Panc1 (cell line): ENCODE data around the gene LEAP2. TPM values are rescaled to one million over a fixed set of nuclear protein-coding genes. Genes with fewer than 3 reads are reported as not detected.

Experiments
- ATAC-seq: fragments of 200-7000 bp; cut with Tn5 transposase; 2 replicates; pipeline ENCODE4 v1.9.1; 2020; ENCODE audit warnings: mild to moderate bottlenecking, moderate library complexity
- BruUV-seq: library from RNA; stranded (reverse); fragments of 400-500 nt; replicated peaks from 2 replicates; lab custom pipeline; 2021; lab: Mats Ljungman, UMichigan
- CTCF ChIA-PET: fragments of 300-600 bp; sonication (Branson Sonifier 250); formaldehyde crosslinking; loops from one replicate; lab custom pipeline; 2022; ENCODE audit warnings: antibody characterized with exemption; lab: Charles Lee
- POLR2A ChIA-PET: fragments of 300-600 bp; sonication (Branson Sonifier 250); formaldehyde crosslinking; loops from one replicate; lab custom pipeline; 2022; ENCODE audit warnings: antibody characterized with exemption; lab: Charles Lee
- DNase-seq: peaks from one replicate; pipeline ENCODE4 v3.0.0-alpha.2; 2010; ENCODE audit warnings: low read depth, low spot score
- H3K27ac ChIP-seq: 2 replicates; pipeline ENCODE4 v1.5.1; 2011; ENCODE audit warnings: mild to moderate bottlenecking, low read length, inconsistent platforms
- H3K27me3 ChIP-seq: fragments of 200-500 bp; sonication (Bioruptor generic); 2 replicates; pipeline ENCODE4 v1.6.0; 2014; ENCODE audit warnings: low read length, inconsistent platforms; ENCODE audit not compliant: control insufficient read depth, insufficient read depth
- H3K36me3 ChIP-seq: fragments of 200-500 bp; sonication (Bioruptor generic); 2 replicates; pipeline ENCODE4 v1.5.1; 2014; ENCODE audit warnings: inconsistent platforms, mild to moderate bottlenecking, low read length, moderate library complexity; ENCODE audit not compliant: control insufficient read depth, insufficient read depth
- H3K4me1 ChIP-seq: 2 replicates; pipeline ENCODE4 v1.5.1; 2011; ENCODE audit warnings: inconsistent platforms, mild to moderate bottlenecking, low read length, moderate library complexity; ENCODE audit not compliant: control insufficient read depth, insufficient read depth
- H3K4me3 ChIP-seq, 2 experiments: 2 replicates each; pipeline ENCODE4 v1.5.1; 2011 to 2012; ENCODE audit warnings: low read depth in 2 of 2, low read length in 2 of 2, mild to moderate bottlenecking in 2 of 2, inconsistent platforms in 1 of 2, moderate library complexity in 1 of 2
- H3K9me3 ChIP-seq: fragments of 200-500 bp; sonication (Bioruptor generic); 2 replicates; pipeline ENCODE4 v1.5.1; 2014; ENCODE audit warnings: low read depth, mild to moderate bottlenecking, inconsistent platforms, low read length, moderate library complexity; ENCODE audit not compliant: control insufficient read depth, insufficient read depth
- POLR2AphosphoS5 ChIP-seq: IDR thresholded peaks from 2 replicates; pipeline ENCODE4 v1.6.1; 2012; ENCODE audit warnings: mild to moderate bottlenecking, low read depth, low read length, moderate library complexity
- SIN3A ChIP-seq: IDR thresholded peaks from 2 replicates; pipeline ENCODE4 v1.6.1; 2012; ENCODE audit warnings: low read depth, mild to moderate bottlenecking, low read length, moderate library complexity, borderline replicate concordance; ENCODE audit not compliant: insufficient read depth
- TCF7L2 ChIP-seq: IDR thresholded peaks from 2 replicates; pipeline ENCODE4 v1.6.1; 2011; ENCODE audit warnings: mild to moderate bottlenecking, low read depth, low read length, inconsistent platforms
- in situ Hi-C: cut with HindIII; loops from 2 replicates; pipeline ENCODE4 v1.10.0; 2016; ENCODE audit warnings: low sequenced_read_pairs, low pct_unique_long_range_greater_than_20kb
- intact Hi-C: fragments of 100-400 bp; cut with micrococcal nuclease; formaldehyde crosslinking; loops from one replicate; pipeline ENCODE4 v1.10.0; 2022; ENCODE audit not compliant: unreplicated experiment
- total RNA-seq: library from RNA; stranded (reverse); gene quantifications from one replicate; pipeline ENCODE4 v1.2.1, GENCODE V29; 2021; ENCODE audit not compliant: unreplicated experiment
- TF ChIP-seq, protein P1 (sequence below): fragments of 450-650 bp; IDR thresholded peaks from 2 replicates; pipeline ENCODE4 v1.5.1; 2017; ENCODE audit warnings: mild to moderate bottlenecking
- TF ChIP-seq, protein P2 (sequence below), 2 experiments: IDR thresholded peaks; 2 replicates each; pipeline ENCODE4 v1.6.1; 2011 to 2012; ENCODE audit warnings: low read depth in 2 of 2, control low read depth in 1 of 2, low read length in 1 of 2, mild to moderate bottlenecking in 1 of 2, moderate library complexity in 1 of 2; ENCODE audit not compliant: insufficient read depth in 1 of 2

The LEAP2 gene
- total RNA-seq, 1 experiment from 2014 or later = 1.4 TPM

DNA sequence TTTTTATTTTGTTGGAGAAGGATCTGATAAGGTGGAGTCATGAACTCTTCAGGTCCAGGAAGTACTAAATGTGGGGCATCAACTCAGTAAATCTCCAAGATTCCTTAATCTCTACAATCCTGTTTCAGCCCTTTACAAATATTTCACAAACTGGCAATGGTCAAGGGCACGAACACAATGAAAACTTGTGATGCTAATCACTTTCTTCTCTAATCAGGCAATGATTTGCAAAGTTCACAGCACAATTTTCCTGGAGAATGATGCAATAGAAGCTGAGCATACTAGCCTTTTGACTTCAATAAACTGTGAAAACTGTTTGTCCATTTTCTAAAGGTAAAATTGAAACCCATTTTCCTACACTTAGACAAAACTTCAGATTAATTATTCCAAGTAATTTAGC is 24.1 kb upstream of the LEAP2 start:
- BruUV-seq = no TSS peak
- ATAC-seq = no peak
- no peaks in the 10 kb centered on the region for H3K4me1 ChIP-seq
- no peaks in the 10 kb centered on the region for H3K36me3 ChIP-seq
- in situ Hi-C loops (no loop called here), intact Hi-C loops (no loop called here)
- CTCF ChIA-PET = interaction anchor here (0.6 kb wide), 1 partner anchor 180 kb away, joined by 3 read pairs; no protein-coding TSS in a partner anchor
- H3K9me3 ChIP-seq = no peaks in the 10 kb centered on the region
- H3K27ac ChIP-seq = no peak overlapping the region
- H3K27me3 ChIP-seq = no peaks in the 10 kb centered on the region
- TF ChIP-seq TCF7L2 = no peak
- TF ChIP-seq, protein P1, sequence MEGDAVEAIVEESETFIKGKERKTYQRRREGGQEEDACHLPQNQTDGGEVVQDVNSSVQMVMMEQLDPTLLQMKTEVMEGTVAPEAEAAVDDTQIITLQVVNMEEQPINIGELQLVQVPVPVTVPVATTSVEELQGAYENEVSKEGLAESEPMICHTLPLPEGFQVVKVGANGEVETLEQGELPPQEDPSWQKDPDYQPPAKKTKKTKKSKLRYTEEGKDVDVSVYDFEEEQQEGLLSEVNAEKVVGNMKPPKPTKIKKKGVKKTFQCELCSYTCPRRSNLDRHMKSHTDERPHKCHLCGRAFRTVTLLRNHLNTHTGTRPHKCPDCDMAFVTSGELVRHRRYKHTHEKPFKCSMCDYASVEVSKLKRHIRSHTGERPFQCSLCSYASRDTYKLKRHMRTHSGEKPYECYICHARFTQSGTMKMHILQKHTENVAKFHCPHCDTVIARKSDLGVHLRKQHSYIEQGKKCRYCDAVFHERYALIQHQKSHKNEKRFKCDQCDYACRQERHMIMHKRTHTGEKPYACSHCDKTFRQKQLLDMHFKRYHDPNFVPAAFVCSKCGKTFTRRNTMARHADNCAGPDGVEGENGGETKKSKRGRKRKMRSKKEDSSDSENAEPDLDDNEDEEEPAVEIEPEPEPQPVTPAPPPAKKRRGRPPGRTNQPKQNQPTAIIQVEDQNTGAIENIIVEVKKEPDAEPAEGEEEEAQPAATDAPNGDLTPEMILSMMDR = no peak
- TF ChIP-seq, protein P2, sequence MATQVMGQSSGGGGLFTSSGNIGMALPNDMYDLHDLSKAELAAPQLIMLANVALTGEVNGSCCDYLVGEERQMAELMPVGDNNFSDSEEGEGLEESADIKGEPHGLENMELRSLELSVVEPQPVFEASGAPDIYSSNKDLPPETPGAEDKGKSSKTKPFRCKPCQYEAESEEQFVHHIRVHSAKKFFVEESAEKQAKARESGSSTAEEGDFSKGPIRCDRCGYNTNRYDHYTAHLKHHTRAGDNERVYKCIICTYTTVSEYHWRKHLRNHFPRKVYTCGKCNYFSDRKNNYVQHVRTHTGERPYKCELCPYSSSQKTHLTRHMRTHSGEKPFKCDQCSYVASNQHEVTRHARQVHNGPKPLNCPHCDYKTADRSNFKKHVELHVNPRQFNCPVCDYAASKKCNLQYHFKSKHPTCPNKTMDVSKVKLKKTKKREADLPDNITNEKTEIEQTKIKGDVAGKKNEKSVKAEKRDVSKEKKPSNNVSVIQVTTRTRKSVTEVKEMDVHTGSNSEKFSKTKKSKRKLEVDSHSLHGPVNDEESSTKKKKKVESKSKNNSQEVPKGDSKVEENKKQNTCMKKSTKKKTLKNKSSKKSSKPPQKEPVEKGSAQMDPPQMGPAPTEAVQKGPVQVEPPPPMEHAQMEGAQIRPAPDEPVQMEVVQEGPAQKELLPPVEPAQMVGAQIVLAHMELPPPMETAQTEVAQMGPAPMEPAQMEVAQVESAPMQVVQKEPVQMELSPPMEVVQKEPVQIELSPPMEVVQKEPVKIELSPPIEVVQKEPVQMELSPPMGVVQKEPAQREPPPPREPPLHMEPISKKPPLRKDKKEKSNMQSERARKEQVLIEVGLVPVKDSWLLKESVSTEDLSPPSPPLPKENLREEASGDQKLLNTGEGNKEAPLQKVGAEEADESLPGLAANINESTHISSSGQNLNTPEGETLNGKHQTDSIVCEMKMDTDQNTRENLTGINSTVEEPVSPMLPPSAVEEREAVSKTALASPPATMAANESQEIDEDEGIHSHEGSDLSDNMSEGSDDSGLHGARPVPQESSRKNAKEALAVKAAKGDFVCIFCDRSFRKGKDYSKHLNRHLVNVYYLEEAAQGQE (IDR thresholded peaks at IDR 0.05; ENCODE audit: insufficient read depth in 1 of 2, low read depth in 2 of 2, low read length in 1 of 2) = no peak
- TF ChIP-seq POLR2AphosphoS5 = no peak
- no peak for TF ChIP-seq SIN3A
- H3K4me3 ChIP-seq = no peak overlapping the region
- POLR2A ChIA-PET = interaction anchor here (0.6 kb wide), 1 partner anchor 17 kb away, joined by 4 read pairs; no protein-coding TSS in a partner anchor
- DNase-seq = no peak

- no peaks in the 10 kb centered on the region for H3K4me1 ChIP-seq
- no peak for DNase-seq
- no peaks in the 10 kb centered on the region for H3K27me3 ChIP-seq
- TF ChIP-seq POLR2AphosphoS5 = no peak
- no peak overlapping the region for H3K27ac ChIP-seq
- no peak for ATAC-seq
- no peaks in the 10 kb centered on the region for H3K9me3 ChIP-seq
- no TSS peak for BruUV-seq
- in situ Hi-C loops = no loop called here
- POLR2A ChIA-PET = interaction anchor here (0.6 kb wide), 1 partner anchor 18 kb away, joined by 4 read pairs; no protein-coding TSS in a partner anchor
- H3K4me3 ChIP-seq = no peak overlapping the region
- CTCF ChIA-PET = no interaction called here
- H3K36me3 ChIP-seq = no peaks in the 10 kb centered on the region
- intact Hi-C loops = no loop called here
Measured at GRCh38 chr5:132850066-132850465, 23.4 kb upstream of the LEAP2 start.

GRCh38 chr5:132853323-132853722 is 20.1 kb upstream of the LEAP2 start:
- CTCF ChIA-PET = no interaction called here
- DNase-seq (no peak), ATAC-seq (no peak)
- no TSS peak for BruUV-seq
- H3K9me3 ChIP-seq = no peaks in the 10 kb centered on the region
- no peaks in the 10 kb centered on the region for H3K36me3 ChIP-seq
- intact Hi-C loops (no loop called here), in situ Hi-C loops (no loop called here)
- H3K27me3 ChIP-seq = no peaks in the 10 kb centered on the region
- H3K4me3 ChIP-seq = no peak overlapping the region
- POLR2A ChIA-PET = no interaction called here
- TF ChIP-seq TCF7L2 (no peak), SIN3A (no peak), POLR2AphosphoS5 (no peak)
- TF ChIP-seq, protein P2 (IDR thresholded peaks at IDR 0.05; ENCODE audit: insufficient read depth in 1 of 2, low read depth in 2 of 2, low read length in 1 of 2) = no peak
- TF ChIP-seq, protein P1 = no peak
- no peak overlapping the region for H3K27ac ChIP-seq
- no peaks in the 10 kb centered on the region for H3K4me1 ChIP-seq
